ENCODE measurements around the gene HSPB7.
"Not testable (repeated sequence)": the region's sequence is repeated elsewhere in the genome, so short reads cannot be mapped to it uniquely, and the experiment has no call there.

- not testable (repeated sequence) for TF ChIP-seq POLR2A (IDR thresholded peaks at IDR 0.05; ENCODE audit: low read depth, low read length); POLR2AphosphoS5 (IDR thresholded peaks at IDR 0.05; ENCODE audit: low read depth, low read length); TAF1 (IDR thresholded peaks at IDR 0.05; ENCODE audit: low read depth, low read length); SPI1 (IDR thresholded peaks at IDR 0.05; ENCODE audit: low read depth, low read length); POU2F2 (IDR thresholded peaks at IDR 0.05; ENCODE audit: low read depth, low read length); PAX5 (IDR thresholded peaks at IDR 0.05; ENCODE audit: insufficient read depth, low read length, severe bottlenecking)
Measured at GRCh38 chr1:16058394-16059120, 40.7 kb upstream of the HSPB7 start.

Data from GM12891 (cell line).